GM19025 (cell line): ENCODE data around the gene MAST4.

ENCODE experiments used
- ATAC-seq: cut with Tn5 transposase; IDR thresholded peaks from one replicate; pipeline ENCODE4 v1.9.1; 2021; ENCODE audit warnings: mild to moderate bottlenecking, low read depth, moderate library complexity; ENCODE audit not compliant: unreplicated experiment

MAST4 gene

DNA sequence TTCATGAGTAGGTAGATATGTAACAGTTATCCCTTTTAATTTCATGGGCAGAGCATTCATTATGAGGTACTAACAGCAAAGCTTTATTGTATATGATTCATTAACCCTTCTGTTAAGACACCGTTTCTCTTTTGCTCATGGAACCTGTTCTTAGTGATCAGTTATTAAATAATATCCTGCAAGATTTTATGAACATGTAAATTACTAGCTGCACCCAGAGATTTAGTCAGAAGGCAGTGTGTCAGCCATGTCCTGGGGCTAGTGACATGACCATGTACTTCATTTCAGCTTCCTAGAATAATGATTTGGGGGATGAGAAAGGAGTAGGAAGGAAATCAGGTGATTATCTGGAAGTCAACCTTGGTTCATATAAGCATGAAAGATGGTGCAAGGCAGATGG lies 7.0 kb downstream of the MAST4 start:
- ATAC-seq = no peak

DNA sequence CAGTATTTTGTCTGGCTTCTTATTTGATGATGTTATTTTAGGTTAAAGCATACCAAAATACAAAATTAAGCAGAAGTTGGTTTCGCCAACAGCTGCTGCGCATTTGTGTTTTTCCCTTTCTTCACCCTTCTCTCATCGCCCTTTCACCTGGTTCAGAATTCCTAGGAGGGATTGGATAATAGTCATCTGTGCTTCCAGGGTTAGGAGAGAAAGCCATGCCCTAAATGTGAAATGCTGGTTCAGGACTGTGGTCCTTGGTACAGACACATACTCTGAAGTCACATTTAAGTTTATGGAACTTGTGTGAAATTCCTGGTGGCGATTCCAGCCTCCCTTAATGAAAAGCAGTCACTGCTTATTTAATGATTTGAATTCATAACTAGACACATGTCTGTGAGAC lies 7.7 kb downstream of the MAST4 start:
- no peak for ATAC-seq

DNA sequence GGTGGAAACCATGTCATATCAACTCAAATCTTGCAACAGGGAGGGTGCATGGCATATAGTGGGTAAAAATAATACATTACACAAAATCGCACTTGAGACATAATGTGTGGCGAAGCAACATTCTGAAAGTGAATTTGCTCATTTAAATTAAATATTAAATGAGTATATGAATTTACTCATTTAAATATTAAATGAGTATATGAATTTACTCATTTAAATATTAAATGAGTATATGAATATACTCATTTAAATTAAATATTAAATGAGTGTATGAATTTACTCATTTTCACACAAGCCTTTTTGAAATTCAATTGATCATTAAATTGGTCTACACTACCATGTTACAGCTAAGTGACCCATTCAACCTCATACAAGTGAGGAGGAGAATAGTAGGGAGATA lies 10.5 kb downstream of the MAST4 start:
- no peak for ATAC-seq

DNA sequence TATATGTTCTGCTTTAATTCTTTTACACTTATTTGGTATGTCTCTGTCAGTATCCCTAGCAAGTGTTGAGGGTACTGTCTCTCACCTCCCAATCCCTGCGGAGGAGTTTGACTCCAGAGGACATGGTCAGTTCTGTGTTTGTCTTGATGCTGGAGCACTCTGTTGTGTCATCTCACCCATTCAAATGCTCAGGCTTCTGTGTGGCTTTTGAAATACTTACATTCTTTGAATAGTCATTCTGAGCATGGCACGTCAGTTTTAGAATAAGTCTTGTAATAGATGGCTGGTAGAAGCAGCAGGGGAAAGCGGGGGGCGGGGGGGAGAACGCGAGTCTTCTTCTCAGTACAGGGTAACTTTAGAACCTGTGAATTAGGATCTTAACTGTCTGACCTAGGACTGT lies 12.3 kb downstream of the MAST4 start:
- no peak for ATAC-seq

DNA sequence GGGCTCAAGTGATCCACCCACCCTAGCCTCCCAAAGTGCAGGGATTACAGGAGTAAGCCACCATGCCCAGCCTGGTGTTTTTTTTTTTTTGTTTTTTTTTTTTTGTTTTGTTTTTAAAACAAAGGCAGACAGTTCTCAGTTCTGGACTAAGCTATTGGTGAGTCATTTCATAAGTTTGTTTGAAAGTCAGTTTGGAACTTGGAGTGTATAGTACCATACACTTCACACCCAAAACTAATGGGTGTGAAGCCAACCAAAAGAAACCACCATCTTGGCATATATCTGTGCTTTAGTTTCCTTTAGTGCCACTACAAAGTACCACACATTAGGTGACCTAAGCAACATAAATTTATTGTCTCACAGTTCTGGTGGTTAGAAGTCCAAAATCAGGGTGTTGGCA lies 13.4 kb downstream of the MAST4 start:
- ATAC-seq = no peak

DNA sequence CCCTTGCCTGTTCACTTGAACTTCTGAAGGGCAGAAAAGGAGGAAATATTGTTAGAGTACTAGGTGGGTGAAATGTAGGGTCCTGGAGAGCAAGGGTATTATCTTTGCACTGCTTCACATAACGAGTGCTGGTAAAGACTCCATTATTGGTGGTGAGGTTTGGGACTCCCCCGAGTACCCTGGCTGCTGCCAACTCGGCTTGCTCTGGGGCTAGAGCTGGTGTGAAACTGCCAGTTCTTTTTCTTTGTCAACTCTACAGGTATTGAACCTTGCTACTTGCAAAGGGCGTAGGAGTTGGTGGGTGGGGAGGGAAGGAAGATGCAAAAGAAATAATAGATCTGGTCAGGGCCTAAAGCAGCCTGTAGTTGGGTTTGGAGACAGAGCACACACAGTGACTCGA lies 16.0 kb downstream of the MAST4 start:
- ATAC-seq = no peak

DNA sequence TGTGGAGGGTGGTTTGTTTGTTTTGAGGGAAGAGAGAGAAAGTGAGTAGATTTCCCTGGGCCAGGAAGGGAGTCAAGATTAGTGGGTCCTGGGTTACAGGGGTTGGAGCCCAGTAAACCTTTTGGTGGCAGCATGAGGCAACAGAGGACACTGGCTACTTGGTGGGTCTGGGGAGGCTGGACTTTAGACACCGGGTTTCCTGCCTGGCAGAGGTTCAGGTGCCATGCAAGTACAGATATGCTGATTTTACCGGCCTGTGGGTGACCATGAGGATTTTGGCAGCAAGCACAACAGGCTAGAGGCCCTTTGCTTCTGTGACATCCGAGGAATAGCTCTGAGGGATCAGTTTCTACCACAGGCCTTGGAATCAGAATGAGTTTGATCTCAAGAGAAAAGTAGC lies 18.9 kb downstream of the MAST4 start:
- ATAC-seq = no peak

DNA sequence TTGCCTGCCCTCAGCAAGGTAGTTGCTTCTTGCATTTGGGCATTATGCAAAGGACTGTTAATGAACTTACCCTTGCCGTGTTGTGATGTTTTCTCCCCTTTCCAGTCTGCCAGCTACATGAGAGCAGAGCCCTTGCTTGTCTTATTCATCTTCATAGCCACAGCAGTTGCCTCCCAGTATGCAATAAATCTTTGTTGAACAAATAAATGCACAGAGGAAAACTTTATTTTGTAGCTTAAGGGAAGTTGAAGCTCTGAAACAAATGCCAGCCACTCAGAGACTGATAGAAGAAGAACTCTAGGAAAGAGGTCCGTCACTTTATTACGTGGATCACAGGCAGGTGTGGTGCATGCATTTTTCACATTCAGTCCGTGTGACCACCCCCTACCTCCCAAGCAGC lies 19.7 kb downstream of the MAST4 start:
- no peak for ATAC-seq

DNA sequence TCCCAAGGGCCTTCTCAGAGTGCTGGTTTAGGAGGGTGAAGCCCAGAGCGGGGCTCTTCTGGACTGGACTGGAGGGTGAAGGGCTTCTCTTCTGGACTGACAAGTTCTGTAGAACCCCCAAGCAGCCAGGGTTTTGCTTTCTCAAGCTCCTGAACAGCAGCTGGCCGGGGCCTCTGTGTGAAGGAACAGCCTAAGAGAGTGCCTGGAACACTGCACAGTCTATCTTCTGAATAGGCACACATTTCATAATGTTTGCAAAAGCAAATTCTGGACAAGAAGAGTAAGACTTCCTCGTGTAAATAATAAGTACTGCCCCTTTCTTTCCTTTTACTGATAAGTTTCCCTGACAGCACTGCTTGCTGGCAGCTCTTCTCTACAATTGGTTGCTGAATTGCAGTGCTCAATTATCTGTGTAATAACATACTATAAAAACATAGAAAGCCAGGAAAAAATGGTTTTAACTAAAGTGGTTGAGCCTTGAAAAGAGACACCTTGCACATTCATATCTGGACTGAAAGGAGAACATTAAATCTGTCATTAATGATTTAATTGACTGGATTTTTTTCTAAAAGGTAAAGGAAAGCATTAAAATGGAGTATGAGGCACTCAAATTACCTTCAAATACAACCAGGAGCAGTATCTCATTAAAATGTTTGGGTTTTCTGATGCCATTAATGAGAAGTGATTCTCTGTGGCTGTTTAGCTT lies 20.5 kb downstream of the MAST4 start:
- ATAC-seq = no peak

DNA sequence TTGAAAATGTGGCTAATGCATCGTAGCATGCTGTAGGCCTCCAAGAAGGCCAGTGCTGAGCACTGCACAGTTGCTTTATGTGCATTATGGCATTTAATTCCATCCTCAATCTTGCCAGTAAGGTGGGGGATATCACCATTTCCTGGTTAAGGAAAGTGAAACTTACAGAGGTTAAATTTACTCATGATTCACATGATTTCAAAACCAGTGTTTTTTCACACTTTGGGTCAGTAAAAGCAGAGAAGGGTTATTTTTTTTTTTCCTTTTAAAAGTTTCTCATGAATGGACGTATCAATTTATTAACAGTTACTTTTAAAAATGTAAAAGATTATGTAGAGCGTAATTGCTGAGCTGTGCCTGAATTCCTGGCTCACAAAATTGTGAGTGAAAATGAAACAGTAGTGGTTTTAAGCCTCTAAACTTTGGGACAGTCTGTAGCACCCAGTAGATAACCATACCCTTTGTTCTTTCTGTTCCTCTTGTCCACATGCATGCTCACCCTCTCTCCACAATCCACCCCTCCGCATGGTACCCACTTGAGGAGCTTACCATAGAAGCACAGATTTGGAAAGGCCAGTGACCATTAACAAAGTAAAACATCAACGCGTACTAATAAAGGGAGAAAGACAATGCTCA lies 21.2 kb downstream of the MAST4 start:
- ATAC-seq = no peak

DNA sequence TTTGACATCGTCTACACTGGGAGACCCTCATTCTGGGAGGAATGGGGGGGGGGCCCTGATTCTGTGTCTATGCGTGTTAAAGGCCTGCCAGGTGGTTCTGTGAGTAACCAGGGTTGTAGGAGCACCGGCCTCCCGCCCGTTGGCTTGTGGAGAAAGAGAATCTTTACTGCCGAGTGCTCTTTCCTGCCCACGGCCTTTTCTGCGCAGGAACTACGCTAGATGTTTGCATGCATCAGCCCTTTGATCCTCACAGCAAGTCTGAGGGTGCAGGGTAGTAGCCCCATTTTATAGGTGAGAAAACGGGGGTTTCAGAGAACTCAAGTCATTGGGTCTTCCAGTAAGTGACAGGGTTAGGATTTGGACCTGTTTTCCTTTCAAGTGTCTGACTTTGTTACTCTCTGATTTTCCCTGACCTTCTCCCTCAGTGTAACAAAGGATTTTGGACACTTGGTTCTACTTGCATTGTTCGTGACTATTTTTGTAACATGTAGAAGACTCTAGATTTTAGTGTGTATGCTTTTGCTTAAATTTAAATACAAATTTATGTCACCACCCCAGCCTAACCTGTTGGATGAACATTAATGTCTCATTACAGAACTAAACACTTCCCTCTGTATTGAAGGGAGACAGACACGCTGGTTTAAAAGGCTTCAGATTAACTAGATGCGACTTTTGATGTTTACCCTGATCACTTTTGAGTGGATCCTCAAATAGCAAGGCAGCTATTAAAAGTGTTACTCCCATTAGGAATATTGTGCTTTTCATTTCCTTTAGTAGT lies 22.0 kb downstream of the MAST4 start:
- no peak for ATAC-seq

DNA sequence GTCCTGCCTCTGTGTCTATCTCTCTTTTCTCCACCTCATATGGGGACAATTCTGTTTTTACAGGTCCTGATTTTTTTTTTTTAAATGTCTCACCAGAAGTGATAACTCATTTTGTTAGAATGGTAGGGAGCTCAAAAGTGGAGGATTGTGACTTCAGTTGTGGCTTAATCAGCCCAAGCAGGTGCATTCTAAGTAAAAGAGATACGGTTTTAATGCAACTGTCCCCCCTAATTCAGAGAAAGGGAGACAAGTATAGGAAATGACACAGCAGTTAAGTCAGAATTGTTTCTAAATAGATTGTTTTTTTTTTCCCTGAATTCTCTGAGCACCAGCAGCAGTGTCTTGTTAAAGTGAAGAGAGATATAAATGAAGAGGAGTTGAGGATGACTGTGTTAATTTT lies 24.5 kb downstream of the MAST4 start:
- ATAC-seq = no peak

DNA sequence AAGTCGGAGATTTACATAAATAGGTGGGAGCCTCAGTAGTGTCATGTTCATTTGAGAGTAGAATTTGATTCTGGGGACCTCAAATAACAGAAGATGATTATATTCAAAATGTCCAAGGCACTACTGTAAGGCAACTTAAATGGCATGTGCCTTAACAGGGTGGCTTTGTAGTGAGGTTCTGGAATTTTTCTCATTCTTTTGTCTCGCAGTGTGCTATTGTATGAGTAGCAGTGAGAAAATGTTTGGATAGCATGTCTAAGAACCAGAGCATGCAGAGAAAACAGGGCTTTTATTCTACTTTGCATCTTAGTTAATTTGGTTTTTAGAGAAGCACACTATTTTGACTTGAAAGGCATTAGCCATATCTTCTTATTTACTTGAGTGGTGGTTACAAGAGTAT lies 25.0 kb downstream of the MAST4 start:
- no peak for ATAC-seq

DNA sequence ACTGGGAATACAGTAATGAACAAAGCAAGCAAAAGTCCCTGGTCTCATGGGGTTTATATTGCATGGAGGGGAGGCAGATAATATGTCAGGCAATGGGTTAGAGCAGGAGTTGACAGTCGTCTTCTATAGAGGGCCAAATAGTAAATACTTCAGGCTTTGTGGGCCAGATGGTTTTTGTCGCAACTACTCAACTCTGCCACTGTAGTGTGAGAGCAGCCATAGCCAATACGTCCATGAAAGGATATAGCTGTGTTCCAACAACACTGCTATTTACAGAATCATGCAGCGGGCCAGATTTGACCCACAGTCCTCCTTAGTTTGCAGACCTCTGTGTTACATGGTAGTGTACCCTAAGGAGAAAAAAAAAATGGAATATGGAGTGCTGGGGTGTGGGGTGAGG lies 25.5 kb downstream of the MAST4 start:
- no peak for ATAC-seq

DNA sequence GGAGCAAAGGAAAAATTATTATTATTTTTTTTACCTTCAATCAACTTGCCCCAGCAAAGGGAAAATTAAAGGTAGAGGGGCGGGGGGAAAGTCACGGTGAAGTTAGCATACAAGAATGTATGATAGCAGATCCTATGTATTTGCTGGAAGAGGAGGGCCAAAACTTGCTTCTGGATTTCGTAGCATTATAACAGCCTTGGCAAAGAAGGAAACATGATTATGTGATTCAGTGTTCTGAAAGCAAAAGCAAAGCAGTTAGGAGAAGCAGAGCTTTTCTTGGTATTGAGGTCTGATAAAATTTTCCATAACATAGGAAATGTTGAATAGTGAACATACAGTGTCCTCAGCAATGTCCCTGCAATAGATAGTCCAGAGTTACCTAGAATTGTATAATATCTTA lies 32.4 kb downstream of the MAST4 start:
- no peak for ATAC-seq

DNA sequence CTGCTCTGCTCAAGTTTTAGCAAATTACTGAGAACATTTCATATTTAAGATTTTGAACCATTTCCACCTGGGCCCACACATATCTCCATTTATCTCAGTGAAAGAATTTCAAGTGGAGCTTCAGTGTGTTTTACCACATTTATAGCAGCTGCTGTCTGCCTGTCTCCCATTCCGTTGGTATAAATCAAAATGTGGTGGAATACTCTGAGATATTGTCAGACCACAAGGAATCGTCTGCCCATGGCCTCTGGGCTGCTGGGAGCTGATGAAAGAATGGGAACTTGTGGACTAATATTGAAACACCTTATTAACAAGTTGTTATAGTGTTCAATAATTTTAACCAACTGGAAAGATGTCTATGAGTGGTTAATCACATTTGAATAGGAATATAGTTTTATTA lies 33.3 kb downstream of the MAST4 start:
- no peak for ATAC-seq

DNA sequence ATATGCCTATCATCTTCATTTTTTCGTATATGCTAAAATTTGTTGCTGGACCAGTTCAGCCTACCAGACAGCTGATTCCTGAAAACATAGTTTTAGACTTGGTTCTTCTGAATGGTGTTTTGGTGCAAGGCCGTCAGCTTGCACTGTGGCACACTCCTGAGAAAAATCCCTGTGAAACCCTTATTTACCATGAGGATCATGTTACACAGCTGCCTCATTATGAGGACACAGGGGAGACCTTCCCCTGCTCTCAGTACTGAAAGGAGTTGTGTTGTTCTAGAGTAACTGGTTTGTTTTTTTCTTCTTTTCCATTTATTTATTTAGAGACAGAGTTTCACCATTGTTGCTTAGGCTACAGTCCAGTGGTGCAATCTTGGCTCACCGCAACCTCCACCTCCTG lies 37.6 kb downstream of the MAST4 start:
- ATAC-seq = no peak

DNA sequence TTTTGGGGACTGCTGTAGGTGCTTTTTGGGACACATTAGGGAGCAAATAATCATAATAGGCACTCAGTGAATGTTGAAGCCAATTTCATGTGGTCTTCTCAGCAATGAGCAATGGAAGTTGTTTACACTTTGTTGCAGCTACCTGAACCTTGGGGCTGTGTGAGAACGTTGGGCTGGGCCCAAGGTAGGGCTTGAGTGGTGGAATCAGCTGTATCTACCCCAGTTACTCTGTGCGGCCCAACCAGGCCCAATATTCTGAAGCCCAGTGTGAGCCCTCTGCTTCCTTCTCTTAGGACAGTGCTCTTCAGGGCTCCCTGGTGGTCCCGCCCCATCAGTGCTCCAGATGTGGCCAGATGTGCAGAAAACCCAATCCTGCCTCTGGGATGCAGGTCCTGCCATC lies 38.4 kb downstream of the MAST4 start:
- ATAC-seq = no peak

DNA sequence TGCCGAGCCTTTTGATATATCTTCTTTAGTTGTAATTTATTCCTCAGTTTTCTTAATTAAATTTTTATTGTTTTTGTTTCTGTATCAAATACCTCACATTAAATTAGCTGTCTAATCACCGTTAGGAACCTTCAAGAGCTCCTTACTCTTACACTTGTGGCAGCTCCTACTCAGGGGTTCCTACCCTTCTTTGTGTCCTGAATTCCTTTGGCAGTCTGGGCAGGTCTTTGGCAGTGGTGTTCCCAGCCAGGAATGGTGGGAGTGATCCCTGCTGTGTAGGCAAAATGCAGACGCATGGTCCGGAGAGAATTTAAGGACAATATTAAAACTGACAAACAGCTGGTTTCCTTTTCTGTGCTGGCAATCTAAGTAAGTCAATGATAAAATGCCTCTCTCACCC lies 41.8 kb downstream of the MAST4 start:
- ATAC-seq = no peak

DNA sequence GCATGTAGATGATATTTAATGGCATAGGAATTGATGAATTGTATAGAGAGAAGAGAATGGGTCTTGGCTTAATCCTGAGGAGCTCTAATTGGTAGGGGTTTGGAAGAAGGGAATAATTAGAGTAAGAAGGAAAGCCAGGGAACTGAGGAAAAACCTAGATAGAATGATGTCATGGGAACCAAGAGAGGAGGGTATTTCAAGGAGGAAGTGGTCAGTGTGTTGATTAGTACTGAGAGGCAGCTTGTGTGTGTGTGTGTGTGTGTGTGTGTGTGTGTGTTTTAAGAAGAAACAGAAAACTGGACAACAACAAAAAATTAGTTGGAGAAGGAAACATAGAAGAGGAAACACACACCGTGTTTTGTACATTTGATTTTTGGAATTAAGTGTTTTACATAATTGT lies 42.8 kb downstream of the MAST4 start:
- no peak for ATAC-seq

DNA sequence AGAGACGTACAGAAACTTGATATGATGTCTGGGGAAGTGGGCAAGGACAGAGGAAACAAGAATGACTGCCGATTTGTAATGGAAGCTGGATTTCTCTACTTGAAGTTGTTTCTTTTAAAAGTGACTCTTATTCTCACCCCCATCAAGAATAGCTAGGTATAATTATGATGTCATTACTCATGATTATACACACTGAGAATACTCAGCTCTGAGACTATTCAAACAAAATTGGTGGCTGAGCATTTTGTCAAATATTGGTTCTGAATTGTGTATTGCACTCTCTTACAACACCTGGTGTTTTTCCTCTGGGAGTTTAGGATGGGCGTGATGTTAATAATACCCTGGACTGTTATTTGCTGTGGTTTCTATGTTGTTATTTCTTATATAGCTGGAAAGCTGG lies 46.3 kb downstream of the MAST4 start:
- no peak for ATAC-seq

DNA sequence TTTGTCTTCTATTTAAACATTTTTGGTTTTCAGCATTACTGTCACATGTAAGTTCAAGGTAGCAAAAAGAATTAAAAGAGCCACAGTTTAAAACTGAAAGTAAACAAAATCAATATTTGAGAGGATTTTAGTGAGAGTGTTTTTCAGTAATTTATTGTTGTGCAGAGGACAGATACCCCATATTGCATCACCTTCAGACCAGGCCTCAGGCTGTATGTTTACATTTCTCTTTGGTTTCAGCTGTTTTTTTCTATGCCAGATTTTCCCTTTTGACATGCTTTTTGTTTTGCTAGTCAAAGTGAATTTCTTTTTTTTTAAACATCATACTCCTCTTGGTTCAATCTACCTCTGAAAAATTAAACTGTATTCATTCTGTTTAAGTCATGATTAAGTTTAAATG lies 47.2 kb downstream of the MAST4 start:
- no peak for ATAC-seq
